ENCODE data around the gene DPF1.

The DPF1 gene

GRCh38 chr19:38216785-38217641, 7.0 kb downstream of the DPF1 start:
- no peak for DNase-seq

DNA sequence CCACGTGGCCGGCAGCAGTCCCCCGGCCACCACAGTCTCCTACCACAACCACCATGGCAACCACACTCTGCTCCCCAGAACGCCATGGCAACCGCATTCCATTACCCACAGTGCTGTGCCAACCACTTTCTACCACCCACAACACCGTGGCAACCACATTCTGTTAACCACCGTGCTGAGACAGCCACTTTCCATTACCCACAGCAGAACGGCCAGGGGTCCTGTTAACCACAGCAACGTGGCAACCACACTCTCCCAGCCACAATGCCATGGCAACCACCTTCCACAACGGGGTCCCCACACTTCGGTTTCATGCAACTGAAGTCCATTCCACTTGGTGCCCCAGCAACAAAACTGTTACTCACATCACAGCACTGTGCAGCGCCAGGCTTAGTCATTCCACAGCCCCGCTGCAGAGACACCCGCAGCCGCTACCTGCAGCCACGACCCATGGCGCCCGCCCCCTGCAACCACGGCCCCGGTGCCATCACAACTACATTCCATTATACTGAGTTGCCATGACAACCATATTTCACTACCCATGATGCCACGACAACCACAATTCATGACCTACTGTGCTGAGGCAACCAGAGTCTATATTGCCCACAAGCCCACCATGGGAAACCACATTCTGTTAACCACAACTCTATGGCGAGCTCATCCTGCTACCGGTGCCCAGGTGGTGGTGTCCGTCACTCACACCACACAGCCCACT, 10.0 kb downstream of the DPF1 start:
- peak; percentile 24 to 51 for DNase-seq

- no peak for DNase-seq
These were observed 10.6 kb downstream of the DPF1 start for GRCh38 chr19:38213469-38213868.

- no peak for DNase-seq
These were observed 12.3 kb downstream of the DPF1 start for GRCh38 chr19:38211766-38212165.

DNA sequence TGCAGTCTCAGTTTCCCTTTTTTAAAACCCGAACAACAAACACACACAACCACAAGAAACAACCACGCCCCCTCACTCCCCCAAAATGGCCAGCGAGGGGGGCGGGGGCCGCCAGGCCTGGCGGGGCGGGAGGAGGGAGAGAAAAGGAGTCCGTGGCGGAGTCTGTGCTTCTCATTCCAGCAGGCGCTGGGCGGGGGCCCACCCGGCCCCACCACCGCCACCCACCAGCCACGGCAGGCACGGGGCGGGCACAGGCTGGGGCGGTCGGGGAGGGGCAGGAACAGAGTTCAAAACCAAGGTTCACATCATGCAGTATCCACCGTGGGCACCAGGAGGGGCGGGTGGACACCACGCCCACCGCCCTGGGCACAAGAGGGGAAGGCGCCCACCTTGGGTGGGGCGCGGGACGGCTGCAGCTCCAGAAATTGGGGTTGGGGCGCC, 12.9 kb downstream of the DPF1 start:
- DNase-seq, result no peak

DNA sequence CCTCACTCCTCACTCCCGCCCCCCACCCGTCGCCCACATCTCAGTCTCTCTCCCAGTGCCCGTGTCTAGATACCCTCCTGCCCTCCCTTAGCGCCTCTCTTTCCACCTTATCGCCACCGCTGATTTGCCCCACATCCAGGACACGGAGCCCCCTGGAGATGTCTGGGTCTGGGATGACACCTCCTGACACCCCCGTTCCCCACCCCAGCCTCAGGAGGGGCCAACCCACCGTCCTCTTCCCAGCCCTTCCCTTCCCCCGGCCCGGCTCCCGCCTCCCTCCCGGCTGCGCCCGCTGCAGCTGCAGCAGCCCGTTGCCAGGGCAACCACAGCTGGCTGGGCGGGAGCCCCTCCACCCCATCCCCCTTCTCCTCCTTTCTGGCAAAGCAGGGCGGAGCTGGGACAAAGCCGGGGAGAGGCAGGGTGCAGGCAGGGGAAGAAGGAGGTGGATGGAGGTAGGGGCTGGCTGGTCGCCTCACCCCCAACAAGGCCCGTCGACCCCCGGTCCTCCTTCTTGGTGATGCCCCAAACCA, 13.5 kb downstream of the DPF1 start:
- DNase-seq, result no peak

DNA sequence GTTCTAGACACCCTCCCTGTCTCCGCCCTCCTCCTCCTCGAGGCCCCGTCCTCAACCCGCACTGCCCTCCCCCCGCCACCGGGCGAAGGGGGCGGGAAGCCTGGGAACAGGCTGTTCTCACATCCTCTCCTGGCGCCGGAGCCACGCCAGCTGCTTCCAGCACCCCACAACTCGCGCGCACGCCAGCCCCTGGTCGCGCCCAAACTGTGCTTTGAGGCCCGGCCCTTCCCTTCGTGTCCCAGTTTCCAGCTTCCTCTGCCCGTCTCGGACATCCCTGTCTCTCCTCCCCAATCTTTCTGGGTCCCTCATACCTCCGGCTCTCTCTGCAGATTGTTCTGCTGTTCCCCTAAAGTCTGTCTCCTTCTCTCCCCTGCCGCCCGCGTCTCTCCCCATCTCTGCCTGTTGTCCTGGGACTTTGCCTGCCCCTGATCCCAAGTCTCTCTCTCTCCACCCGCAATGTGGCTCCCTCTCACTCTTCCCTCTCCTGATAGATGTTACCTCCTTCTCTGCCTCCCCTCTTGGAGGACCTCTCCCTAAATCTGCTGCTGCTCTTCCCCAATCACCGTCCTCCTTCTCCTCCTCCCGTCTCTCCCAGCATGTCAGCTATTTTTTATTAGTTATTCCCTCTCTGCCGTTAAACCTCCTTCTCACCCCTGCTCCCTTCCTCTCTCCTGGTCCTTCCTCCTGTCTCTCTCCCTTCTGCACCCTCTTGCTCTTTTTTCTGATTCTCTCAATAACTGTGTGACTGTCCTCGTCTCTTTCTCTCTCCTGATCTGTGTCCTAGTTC, 14.2 kb downstream of the DPF1 start:
- no peak for DNase-seq

DNA sequence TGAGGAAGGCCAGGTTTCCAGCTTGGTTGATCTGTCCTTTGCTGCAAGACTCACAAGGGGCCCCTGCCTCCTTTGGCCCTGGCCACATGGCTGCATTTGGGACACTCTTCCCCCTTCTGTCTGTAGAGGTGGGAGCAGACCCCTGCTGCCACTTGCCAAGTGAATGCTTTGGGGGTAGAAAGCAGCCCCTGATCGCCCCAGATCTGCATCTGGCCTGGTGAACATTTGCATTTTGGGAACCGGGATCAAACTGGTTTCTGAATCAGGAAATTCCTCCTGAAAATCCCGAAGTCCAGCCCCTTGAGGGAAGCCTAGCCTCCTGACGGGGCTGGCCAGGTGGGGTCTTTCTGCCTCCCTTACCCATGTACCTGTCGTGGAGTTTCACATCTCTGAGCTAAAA, 14.9 kb downstream of the DPF1 start:
- no peak for DNase-seq

GRCh38 chr19:38208571-38208970, 15.5 kb downstream of the DPF1 start:
- no peak for DNase-seq

DNA sequence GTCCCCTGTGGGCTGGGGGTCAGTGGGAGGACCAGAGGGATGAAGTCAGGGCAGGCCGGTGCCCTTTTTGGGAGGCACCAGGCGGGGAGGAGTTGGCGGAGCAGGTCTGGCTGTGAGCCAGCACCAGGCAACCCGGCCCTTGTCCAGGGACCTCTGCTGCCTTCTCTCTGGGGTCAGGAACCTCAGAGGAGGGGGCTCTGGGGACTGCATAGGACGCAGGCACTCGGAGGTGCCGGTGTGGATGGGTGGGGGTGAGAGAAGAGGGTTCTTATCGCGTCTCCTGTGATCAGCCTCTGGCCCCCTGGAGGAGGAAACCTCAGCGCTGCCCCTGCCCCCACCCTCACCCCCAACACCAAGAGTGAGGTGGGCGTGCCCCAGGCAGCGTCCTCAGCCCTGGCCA, 16.5 kb downstream of the DPF1 start:
- no peak for DNase-seq

DNA sequence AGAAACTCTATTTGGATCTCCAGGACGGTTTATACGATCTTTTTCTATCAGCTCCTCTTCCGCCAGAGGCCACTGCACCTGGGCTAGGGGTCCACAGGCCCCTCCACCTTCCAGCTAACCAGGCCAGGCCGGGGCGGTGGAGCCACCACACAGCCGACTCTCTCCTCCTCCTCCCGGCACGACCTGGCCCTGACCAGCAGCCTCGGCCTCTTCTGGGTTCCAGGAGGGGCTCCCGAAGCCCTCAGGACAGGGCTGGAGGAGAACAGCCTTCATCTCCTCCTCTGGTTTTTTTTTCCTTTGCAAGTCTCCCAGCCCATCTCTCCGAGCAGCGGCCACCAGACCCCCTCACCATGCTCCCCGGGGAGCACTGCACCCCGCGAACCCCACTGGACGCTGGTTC, 17.1 kb downstream of the DPF1 start:
- no peak for DNase-seq

DNA sequence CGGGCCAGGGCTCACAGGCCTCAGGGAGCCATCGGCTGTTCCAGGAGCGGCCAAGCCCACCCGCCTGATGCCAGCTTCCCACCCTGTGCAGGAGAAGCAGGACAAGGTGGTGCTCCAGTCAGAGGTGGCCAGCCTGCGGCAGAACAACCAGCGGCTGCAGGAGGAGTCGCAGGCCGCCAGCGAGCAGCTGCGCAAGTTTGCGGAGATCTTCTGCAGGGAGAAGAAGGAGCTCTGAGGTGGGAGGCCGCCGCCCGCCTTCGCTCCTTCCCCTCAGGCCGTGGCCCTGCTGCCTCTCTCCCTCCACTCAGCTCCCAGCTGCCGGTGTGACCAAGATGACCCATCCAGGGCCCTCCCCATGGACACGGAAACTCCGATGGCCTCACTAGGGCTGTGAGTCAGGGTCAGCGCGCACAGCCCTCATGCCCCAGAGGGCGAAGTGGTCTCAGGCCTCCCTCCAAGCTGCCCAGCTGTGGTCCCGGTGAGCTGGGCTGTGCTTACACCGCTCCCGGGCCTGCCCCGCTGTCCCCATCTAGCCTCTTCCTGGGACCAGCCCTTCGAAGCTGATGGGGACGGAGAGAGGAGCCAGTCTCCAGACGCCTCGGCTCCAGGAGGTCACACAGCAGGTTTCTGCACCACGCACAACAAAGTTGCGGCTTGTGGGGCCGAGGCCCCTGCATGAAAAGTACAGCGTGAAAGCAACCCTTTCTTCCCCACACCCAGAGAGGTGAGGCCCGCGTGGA, 17.8 kb downstream of the DPF1 start:
- no peak for DNase-seq

DNA sequence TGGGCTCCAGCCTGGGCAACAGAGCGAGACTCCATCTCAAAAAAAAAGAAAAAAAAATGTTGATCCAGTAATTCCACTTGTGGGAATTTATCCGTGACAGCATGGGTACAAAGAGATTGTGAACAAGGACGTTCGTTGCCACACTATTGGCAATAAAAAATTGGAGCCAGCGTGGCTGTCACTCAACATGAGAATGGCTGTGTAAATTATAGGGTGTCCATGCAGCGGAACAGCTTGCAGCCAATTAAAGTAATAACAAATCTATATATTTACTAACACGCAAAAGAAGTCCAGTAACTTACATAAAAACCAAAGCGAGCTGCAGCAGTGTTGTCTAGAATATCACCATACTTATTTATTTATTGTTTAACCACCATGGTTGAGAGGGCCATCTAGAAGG, 19.3 kb downstream of the DPF1 start:
- no peak for DNase-seq

DNA sequence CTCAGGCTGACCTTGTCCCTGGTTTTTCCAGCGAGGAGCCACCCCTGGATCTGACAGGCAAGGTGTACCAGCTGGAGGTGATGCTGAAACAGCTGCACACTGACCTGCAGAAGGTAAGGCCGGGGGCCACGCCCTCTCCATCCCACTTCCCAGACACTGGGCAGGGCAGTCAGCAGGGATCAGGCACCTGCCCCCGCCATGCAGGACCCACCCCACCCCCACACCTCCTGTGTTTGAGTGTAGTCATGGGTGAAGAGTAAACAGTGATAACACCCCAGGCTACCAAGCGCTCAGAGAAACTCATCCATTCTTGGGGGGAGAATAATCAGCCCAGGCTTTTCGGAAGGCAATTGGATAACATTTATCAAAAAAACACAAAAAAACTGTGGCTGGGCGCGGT, 19.9 kb downstream of the DPF1 start:
- no peak for DNase-seq

DNA sequence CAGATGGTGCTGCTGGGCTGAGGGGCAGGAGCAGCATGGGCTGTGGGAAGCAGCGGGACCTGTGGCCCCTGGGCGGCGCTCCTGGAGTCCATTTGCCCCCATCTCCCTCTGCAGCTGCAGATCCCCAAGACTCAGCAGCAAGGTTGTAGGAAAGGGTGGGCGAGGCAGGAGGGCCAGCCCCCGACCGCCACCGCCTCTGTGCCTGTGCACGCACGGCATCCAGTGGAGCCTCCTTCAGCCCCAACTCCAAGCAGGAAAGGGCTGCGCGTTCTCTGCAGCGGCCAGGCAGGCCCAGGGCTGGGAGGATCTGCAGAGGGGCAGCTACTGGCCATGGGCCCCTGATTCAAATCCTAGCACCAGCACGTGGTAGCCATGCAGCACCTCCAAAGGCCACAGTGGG, 20.8 kb downstream of the DPF1 start:
- DNase-seq, result no peak

- DNase-seq, result no peak
These were observed 21.5 kb downstream of the DPF1 start for GRCh38 chr19:38202504-38202903.

GRCh38 chr19:38201731-38202130, 22.3 kb downstream of the DPF1 start:
- DNase-seq, result no peak

DNA sequence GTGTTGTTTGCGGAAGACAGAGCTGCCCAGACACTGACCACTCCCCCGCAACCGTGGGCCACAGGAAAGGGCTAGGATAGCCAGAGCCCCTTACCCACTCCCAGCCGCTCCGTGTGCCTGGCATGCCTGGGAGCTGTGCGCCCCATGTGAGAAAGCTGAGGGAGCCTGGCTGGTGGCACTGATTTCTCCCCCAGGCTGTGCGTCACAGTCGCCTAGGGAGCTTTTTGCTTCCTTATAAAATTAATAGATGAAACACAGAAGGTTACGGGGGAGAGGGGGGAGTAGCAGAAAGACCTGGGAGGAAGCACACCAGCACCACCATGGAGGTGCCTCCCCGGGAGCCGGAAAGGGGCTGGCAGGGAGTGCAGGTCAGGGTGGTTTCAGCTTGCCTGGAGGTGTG, 24.7 kb downstream of the DPF1 start:
- DNase-seq, result no peak

DNA sequence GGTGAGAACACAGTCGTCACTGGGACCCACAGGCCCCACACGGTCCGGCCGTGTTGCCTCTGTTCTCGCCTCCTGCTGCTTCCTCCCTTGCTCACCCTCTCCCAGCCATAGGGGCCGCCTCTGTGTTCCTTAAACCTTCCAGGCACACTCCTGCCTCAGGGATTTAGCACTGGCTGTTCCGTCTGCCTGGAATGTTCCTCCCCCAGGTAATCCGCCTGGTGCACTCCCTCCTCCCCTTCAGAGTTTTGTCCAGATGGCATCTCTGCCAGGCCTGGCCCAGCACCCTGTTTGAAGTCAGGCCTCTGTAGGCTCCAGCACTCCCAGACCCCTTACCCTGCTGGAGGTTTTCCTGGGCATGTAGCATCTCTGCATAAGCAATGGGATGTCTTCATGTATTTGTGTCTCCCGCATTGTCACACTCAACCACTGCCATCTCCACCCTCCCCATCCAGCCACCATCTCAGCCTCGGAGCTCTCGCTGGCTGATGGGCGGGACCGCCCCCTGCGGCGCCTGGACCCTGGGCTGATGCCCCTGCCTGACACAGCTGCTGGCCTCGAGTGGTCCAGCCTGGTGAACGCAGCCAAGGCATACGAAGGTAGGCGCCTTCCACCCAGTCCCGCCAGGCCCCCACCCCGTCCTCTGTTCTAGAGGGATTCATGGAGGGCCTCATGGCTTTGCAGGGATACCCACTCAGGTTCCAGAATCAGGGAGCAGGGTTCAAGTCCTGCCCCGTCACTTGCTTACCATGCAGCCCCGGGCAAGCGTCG, 25.9 kb downstream of the DPF1 start:
- DNase-seq, result no peak

DNA sequence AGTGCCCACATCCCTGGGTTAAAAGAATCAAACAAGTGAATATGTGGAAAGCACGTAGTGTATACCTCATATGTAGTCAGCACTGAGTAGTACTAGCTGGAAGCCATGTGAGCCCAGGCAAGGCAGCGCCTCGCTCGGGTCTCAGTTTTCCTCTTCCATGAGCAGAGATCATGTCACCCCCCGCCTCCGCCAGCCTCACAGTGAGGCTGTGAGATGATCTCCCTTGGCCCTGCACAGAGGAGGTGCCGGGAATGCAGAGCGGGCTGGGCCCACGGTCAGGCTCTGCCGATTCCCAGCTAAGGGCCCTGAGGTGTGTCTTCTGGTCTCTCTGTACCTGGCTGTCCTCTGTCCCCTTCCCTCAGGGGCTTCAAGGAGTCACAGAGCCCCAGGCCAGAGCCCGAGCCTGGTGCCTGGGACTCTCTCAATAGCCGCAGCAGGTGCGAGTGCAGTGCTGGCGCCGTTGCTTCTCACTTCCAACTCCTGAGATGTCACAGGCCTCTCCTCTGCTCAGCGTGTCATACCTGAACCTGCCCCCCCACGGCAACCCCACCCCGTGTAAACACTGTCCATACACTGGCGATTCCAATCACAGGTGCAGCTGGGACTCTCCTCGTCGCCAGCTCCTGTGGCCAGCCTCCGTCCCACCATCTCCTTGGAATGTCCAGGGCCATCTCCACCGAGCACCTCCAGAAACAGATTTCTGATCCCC, 26.9 kb downstream of the DPF1 start:
- DNase-seq, result no peak

DNA sequence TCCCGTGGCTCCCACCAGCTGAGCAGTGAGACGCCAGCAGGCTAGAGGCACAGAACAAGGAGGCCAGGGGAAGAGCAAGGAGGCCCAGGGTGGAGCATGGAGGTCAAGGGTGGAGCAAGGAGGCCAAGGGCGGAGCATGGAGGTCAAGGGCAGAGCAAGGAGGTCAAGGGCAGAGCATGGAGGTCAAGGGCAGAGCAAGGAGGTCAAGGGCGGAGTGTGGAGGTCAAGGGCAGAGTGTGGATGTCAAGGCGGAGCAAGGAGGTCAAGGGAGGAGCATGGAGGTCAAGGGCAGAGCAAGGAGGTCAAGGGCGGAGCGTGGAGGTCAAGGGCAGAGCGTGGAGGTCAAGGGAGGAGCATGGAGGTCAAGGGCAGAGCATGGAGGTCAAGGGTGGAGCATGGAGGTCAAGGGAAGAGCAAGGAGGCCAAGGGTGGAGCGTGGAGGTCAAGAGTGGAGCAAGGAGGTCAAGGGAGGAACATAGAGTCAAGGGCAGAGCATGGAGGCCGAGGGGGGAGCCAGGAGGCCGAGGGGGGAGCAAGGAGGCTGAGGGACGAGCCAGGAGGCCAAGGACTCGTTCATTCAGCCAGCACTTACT, 27.7 kb downstream of the DPF1 start:
- no peak for DNase-seq

All from activated CD4-positive, alpha-beta T cell treated with anti-CD3 and anti-CD28 coated beads for 4 hours (primary cell).